Measurements from ENCODE around the gene LIN52. TPM values are rescaled to one million over a fixed set of nuclear protein-coding genes. Genes with fewer than 3 reads are reported as not detected.

Gene LIN52
- total RNA-seq, 3 donors from 2014 or later: 4.1 to 9.0 (median 7.4) TPM

GRCh38 chr14:74204491-74204890 is 119.7 kb downstream of the LIN52 start:
- intact Hi-C loops (cut with DNase I, micrococcal nuclease): no loop called here

GRCh38 chr14:74205882-74206281 is 121.1 kb downstream of the LIN52 start:
- H3K4me3 ChIP-seq: no peak overlapping the region
- DNase-seq (no peak), ATAC-seq (no peak)
- no peaks in the 10 kb centered on the region for H3K9me3 ChIP-seq
- intact Hi-C loops (cut with DNase I, micrococcal nuclease): no loop called here
- no peaks in the 10 kb centered on the region for H3K36me3 ChIP-seq (ENCODE audit: low read depth)
- H3K4me1 ChIP-seq (ENCODE audit: low read depth): no peaks in the 10 kb centered on the region
- TF ChIP-seq CTCF (IDR thresholded peaks at IDR 0.05): no peak

More at GRCh38 chr14:74204491-74204890, 119.7 kb downstream of the LIN52 start:
- Histone ChIP-seq H3K4me1 (ENCODE audit: low read depth) (no peaks in the 10 kb centered on the region), H3K4me3 (no peak overlapping the region), H3K36me3 (ENCODE audit: low read depth) (no peaks in the 10 kb centered on the region), H3K9me3 (no peaks in the 10 kb centered on the region)
- DNase-seq: no peak
- no peak for TF ChIP-seq CTCF (IDR thresholded peaks at IDR 0.05)
- ATAC-seq: no peak

GRCh38 chr14:74207943-74208342 is 123.2 kb downstream of the LIN52 start:
- intact Hi-C loops (cut with DNase I, micrococcal nuclease): no loop called here
- TF ChIP-seq CTCF (IDR thresholded peaks at IDR 0.05): no peak
- Histone ChIP-seq H3K4me3 (no peak overlapping the region), H3K4me1 (ENCODE audit: low read depth) (no peaks in the 10 kb centered on the region), H3K36me3 (ENCODE audit: low read depth) (no peaks in the 10 kb centered on the region), H3K9me3 (no peaks in the 10 kb centered on the region)
- no peak for ATAC-seq
- DNase-seq: peak in 1 of 3 donors; percentile 8

- no peak for ATAC-seq
- Histone ChIP-seq H3K4me1 (ENCODE audit: low read depth) (no peaks in the 10 kb centered on the region), H3K9me3 (no peaks in the 10 kb centered on the region), H3K4me3 (no peak overlapping the region), H3K36me3 (ENCODE audit: low read depth) (no peaks in the 10 kb centered on the region)
- no peak for TF ChIP-seq CTCF (IDR thresholded peaks at IDR 0.05)
- no peak for DNase-seq
- intact Hi-C loops (cut with DNase I, micrococcal nuclease): no loop called here
Measured at GRCh38 chr14:74208642-74209041, 123.9 kb downstream of the LIN52 start.

GRCh38 chr14:74211945-74212580 is 127.3 kb downstream of the LIN52 start:
- no peak for ATAC-seq

More at GRCh38 chr14:74211945-74212580, 127.3 kb downstream of the LIN52 start:
- Histone ChIP-seq H3K4me3 (no peak overlapping the region), H3K36me3 (ENCODE audit: low read depth) (no peaks in the 10 kb centered on the region), H3K4me1 (ENCODE audit: low read depth) (no peaks in the 10 kb centered on the region), H3K9me3 (no peaks in the 10 kb centered on the region)
- intact Hi-C loops (cut with DNase I, micrococcal nuclease): no loop called here
- no peak for DNase-seq
- TF ChIP-seq CTCF (IDR thresholded peaks at IDR 0.05): no peak

Data from mucosa of descending colon (tissue), 3 donors.